Measurements from ENCODE around the gene CCDC192.

GRCh38 chr5:127762412-127762811 lies 59.2 kb downstream of the CCDC192 start:
- TF ChIP-seq, protein P1, sequence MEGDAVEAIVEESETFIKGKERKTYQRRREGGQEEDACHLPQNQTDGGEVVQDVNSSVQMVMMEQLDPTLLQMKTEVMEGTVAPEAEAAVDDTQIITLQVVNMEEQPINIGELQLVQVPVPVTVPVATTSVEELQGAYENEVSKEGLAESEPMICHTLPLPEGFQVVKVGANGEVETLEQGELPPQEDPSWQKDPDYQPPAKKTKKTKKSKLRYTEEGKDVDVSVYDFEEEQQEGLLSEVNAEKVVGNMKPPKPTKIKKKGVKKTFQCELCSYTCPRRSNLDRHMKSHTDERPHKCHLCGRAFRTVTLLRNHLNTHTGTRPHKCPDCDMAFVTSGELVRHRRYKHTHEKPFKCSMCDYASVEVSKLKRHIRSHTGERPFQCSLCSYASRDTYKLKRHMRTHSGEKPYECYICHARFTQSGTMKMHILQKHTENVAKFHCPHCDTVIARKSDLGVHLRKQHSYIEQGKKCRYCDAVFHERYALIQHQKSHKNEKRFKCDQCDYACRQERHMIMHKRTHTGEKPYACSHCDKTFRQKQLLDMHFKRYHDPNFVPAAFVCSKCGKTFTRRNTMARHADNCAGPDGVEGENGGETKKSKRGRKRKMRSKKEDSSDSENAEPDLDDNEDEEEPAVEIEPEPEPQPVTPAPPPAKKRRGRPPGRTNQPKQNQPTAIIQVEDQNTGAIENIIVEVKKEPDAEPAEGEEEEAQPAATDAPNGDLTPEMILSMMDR (IDR thresholded peaks at IDR 0.05), result no peak
- no peak for TF ChIP-seq POLR2AphosphoS5 (IDR thresholded peaks at IDR 0.05)
- TF ChIP-seq EP300 (IDR thresholded peaks at IDR 0.05; ENCODE audit: low read depth), result no peak
- TF ChIP-seq POLR2A (IDR thresholded peaks at IDR 0.05), result no peak

All from transverse colon (tissue), 4 donors.